ENCODE data around the gene GPR176.

Gene GPR176

GRCh38 chr15:39864116-39864515 is 56.0 kb downstream of the GPR176 start:
- no peak for TF ChIP-seq CTCF (conservative IDR thresholded peaks at IDR 0.05; ENCODE audit: low read depth, low read length)
- no peak overlapping the region for H3K4me3 ChIP-seq (ENCODE audit: low read length)
- DNase-seq (ENCODE audit: low read depth), result no peak

GRCh38 chr15:39860871-39861270 is 59.2 kb downstream of the GPR176 start:
- H3K4me3 ChIP-seq (ENCODE audit: low read length), result no peak overlapping the region
- TF ChIP-seq CTCF (conservative IDR thresholded peaks at IDR 0.05; ENCODE audit: low read depth, low read length), result no peak
- no peak for DNase-seq (ENCODE audit: low read depth)

DNA sequence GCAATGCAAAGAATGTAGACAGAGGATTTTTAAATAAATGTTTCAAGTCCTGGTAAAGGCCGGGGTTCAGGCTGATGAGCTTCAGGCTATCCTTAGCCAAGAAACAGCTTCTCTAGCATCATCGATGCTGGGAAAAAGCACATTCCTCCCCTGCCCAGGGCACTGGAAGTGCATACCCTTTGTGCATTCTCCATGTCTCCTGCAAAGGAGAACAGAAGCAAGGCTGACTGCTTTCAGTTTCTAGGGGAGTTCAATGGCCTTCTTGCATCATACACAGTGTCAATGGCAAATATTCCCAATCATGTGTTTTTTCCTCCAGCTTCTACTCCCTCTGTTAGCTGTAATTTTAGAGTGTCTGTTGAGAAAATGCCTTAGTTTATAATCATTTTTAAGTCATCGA is 59.9 kb downstream of the GPR176 start:
- H3K4me3 ChIP-seq (ENCODE audit: low read length), result no peak overlapping the region
- DNase-seq (ENCODE audit: low read depth), result no peak
- TF ChIP-seq CTCF (conservative IDR thresholded peaks at IDR 0.05; ENCODE audit: low read depth, low read length), result no peak

DNA sequence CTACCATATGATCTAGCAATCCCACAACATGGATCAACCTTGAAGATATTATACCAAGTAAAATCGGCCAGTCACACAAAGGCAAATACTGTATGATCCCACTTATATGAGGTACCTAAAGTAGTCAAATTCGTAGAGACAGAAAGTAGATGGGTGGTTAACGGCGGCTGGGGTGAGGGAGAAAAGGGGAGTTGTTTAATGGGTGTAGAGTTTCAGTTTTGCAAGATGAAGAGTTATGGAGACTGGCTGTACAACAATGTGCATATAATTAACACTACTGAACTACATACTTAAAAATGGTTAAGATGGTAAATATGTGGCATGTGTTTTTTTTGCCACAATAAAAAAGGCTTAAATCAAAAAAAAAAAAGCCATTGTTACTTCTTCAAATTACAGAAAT is 60.4 kb downstream of the GPR176 start:
- H3K4me3 ChIP-seq (ENCODE audit: low read length), result no peak overlapping the region
- DNase-seq (ENCODE audit: low read depth), result no peak
- TF ChIP-seq CTCF (conservative IDR thresholded peaks at IDR 0.05; ENCODE audit: low read depth, low read length), result no peak

DNA sequence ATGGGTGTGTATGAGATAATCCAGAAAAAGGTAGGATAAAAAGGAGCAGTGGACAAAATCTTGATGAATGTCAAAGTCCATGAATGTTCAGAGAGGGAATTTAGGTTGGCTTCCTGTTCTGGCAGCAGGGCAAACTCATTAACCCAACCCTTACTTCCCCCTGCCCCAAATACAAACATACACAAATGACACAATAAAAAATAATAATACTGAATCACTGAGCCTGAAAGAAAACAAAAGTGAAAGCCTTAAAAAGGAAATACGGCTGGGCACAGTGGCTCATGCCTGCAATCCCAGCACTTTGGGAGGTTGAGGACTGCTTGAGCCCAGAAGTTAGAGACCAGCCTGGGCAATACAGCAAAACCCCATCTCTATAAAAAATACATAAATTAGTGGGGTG is 62.9 kb downstream of the GPR176 start:
- no peak for DNase-seq (ENCODE audit: low read depth)
- H3K4me3 ChIP-seq (ENCODE audit: low read length), result no peak overlapping the region
- TF ChIP-seq CTCF (conservative IDR thresholded peaks at IDR 0.05; ENCODE audit: low read depth, low read length), result no peak

DNA sequence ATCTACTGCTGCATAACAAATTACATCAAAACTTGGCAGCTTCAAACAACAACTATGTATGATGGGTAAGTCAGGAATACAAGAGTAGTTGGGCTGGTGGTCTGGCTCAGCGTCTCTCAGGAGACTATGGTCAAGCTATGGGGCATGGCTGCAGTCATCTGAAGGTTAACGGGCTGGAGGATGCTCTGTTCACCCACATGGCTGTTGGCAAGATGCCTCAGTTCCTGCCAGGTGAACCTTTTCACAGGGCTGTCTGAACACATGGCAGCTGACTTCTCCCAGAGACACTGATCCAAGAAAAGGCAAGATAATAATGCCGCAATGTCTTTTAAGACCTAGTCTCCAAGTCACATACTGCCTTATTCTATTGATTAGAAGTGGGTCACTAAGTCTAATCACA is 63.7 kb downstream of the GPR176 start:
- TF ChIP-seq CTCF (conservative IDR thresholded peaks at IDR 0.05; ENCODE audit: low read depth, low read length), result no peak
- H3K4me3 ChIP-seq (ENCODE audit: low read length), result no peak overlapping the region
- DNase-seq (ENCODE audit: low read depth), result no peak

DNA sequence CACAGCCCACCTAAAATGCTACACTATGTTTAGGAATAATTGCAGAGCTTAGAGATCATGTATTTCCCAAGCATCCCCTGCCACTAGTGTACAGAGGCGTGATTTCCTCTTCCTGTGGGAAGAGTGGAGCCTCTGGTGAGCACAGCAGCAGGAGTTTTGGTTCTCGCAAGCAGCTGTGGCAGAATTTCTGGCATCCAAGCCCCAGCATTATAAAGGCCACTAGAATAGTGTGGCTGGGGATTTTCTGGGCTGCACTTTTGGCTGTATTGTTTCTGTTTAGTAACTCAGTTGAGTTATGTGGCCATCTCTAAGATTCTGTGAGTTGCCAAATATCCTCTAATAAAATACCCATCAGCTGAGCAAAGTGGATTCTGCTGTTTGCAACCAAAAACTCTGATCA is 64.7 kb downstream of the GPR176 start:
- DNase-seq (ENCODE audit: low read depth), result no peak
- H3K4me3 ChIP-seq (ENCODE audit: low read length), result no peak overlapping the region
- no peak for TF ChIP-seq CTCF (conservative IDR thresholded peaks at IDR 0.05; ENCODE audit: low read depth, low read length)
